ENCODE measurements around the gene CD37.
"Not testable (repeated sequence)": the region's sequence is repeated elsewhere in the genome, so short reads cannot be mapped to it uniquely, and the experiment has no call there.

CD37 gene, protein sequence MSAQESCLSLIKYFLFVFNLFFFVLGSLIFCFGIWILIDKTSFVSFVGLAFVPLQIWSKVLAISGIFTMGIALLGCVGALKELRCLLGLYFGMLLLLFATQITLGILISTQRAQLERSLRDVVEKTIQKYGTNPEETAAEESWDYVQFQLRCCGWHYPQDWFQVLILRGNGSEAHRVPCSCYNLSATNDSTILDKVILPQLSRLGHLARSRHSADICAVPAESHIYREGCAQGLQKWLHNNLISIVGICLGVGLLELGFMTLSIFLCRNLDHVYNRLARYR

DNA sequence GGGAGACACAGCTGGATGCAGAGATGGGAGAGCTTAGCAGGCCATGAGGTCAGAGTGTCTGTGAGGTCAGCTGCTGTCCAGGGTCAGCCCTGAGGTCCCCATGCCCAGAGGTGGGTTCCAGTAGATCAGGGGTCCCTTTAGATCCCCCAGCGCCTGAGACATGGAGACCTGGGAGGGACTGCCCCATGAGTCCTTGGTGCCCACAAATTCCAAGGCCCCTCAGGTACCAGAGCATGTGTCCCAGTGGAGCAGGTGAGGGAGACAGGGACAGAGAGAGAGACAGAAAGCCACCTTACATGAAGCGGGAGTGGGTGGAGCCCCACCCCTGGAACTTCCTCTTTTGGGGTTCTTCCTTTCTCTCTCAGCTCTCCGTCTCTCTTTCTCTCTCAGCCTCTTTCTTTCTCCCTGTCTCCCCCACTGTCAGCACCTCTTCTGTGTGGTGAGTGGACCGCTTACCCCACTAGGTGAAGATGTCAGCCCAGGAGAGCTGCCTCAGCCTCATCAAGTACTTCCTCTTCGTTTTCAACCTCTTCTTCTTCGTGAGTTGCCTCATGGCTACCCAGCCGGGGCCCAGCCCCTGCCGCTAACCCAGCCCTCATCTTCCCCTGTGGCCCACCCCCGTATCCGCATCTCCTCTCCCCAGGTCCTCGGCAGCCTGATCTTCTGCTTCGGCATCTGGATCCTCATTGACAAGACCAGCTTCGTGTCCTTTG is at the start of gene CD37:
Gene CD37 (plus strand): TSS at position 336 of the 713 bp plus-strand sequence. CDS start 135 bp downstream, at position 471.
- peak; percentile 15 to 40 for DNase-seq (ENCODE audit: low read depth in 2 of 2)

DNA sequence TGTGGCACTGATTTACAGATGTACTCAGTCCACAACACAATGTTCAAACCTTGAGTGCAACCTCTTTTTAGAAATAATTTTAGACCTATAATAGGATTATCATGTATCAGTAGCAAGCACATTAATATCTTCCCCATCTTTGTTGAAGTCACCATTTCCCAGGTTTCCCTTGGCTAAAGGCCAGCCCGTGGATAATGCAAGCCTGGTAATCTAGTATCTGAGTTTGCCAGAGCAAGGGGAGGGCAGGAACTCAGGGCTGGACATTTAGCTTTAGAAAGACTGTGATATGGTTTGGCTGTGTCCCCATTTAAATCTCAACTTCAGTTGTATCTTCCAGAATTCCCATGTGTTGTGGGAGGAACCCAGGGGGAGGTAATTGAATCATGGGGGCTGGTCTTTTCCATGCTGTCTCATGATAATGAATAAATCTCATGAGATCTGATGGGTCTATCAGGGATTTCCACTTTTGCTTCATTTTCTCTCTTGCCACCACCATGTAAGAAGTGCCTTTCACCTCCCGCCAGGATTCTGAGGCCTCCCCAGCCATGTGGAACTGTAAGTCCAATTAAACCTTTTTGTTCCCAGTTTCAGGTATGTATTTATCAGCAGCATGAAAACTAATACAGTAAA is 48.0 kb upstream of the CD37 start:
- no peak for DNase-seq (ENCODE audit: low read depth in 2 of 2)

DNA sequence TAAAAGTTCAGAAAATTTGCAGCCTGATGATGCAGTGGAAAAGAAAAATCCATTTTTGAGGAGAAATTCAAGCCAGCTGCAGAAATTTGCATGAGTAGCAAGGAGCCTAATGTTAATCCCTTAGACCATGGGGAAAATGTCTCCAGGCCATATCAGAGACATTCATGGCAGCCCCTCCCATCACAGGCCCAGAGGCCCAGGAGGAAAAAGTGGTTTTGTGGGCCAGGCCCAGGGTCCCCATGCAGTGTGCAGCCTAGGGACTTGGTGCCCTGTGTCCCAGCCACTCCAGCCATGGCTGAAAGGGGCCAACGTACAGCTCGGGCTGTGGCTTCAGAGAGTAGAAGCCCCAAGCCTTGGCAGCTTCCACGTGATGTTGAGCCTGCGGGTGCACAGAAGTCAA is 47.0 kb upstream of the CD37 start:
- not testable (repeated sequence) for DNase-seq (ENCODE audit: low read depth in 2 of 2)

DNA sequence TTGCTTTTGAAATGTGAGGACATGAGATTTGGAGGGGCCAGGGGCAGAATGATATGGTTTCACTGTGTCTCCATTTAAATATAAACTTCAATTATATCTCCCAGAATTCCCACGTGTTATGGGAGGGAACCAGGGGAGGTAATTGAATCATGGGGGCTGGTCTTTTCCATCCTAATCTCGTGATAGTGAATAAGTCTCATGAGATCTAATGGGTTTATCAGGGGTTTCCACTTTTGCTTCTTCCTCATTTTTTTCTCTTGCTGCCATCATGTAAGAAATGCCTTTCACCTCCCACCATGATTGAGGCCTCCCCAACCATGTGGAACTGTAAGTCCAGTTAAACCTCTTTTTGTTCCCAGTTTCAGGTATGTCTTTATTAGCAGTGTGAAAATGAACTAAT is 45.9 kb upstream of the CD37 start:
- DNase-seq (ENCODE audit: low read depth in 2 of 2) = not testable (repeated sequence)

DNA sequence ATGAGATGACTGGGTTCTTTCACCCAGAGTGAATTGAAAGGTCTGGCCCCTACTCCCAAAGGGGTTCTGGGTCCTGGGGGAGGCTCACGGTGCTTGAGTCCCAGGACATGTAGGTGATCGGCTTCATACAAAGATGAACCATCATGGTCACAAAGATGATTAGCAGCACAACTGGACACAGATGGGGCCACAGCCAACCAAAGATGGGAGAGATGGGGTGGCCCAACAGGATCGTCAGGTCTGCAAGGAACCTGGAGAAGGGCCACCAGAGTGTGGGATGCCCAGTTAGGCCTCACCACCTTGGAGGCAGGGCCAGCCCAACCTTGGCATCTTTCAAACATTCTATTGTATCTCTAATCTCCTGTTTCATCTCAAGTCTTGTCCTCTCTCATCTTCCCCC is 44.7 kb upstream of the CD37 start:
- no peak for DNase-seq (ENCODE audit: low read depth in 2 of 2)

DNA sequence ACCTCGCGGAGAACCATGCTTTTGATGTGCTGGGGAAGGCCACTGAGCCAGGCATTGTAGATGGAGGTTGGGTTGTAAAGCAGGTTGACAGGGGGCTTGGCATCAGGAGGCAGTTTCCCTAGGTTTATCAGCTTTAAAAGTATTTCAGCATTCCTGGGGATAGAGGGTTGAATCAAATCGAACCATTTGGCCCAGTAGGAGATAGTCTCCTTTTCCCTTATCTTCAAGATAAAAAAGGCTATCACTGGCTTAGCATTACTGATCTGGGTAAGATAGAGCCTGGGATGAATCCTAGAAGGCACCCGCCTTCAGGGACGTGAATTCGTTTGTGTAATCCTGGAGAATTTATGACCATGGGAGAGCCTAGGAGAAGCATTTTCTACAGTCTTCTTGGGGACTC is 40.8 kb upstream of the CD37 start:
- DNase-seq (ENCODE audit: low read depth in 2 of 2) = no peak

DNA sequence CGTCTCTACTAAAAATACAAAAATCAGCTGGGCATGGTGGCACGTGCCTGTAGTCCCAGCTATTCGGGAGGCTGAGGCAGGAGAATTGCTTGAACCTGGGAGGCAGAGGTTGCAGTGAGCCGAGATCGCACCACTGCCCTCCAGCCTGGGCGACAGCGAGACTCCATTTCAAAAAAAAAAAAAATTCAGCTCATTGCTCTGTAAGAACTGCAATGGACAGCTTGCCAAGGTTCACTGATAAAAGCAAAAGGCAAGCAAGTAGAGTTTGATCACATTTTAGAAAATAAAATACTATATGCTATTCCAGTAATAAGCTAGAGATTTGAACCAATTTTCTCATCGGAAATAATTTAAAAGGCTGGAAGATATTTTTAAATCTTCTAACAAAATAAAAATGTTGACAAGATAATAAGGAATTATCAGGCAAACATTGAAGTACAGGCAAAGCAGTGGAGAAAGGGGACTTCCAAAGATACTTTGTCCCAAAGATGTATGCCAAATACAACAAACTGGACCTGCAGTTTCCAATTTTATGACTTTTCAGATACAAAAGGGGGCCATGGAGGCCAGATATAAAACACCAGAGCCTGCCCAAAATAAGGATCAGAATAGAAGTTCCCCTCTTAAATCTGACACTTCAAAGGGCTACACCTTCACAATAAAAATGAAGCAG is 39.9 kb upstream of the CD37 start:
- no peak for DNase-seq (ENCODE audit: low read depth in 2 of 2)

DNA sequence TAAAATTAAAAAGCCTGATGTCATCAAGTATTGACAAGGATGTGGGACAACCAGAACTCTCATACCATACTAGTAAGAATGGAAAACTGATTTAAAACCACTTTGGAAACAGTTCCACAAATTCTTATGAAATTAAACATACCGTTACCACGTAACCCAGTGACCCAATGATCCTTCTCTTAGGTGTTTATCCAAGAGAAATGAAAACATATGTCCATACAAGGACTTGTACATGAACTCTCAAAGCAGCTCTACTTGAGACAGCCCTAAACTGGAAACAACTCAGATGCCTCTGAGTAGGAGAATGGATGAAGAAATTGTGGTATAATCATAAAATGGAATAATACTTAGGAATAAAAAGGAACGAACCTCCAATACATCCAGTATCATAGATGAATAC is 37.8 kb upstream of the CD37 start:
- no peak for DNase-seq (ENCODE audit: low read depth in 2 of 2)

DNA sequence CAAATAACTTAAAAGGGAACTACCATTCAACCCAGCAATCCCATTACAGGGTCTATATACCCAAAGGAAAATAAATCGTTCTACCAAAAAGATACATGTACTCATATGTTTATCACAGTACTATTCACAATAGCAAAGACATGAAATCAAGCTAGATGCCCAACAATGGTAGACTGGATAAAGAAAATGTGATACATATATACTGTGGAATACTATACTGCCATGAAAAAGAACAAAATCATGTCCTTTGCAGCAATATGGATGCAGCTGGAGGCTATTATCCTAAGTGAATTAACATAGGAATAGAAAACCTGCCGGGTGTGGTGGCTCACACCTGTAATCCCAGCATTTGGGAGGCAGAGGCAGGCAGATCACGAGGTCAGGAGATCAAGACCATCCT is 36.6 kb upstream of the CD37 start:
- DNase-seq (ENCODE audit: low read depth in 2 of 2) = not testable (repeated sequence)

DNA sequence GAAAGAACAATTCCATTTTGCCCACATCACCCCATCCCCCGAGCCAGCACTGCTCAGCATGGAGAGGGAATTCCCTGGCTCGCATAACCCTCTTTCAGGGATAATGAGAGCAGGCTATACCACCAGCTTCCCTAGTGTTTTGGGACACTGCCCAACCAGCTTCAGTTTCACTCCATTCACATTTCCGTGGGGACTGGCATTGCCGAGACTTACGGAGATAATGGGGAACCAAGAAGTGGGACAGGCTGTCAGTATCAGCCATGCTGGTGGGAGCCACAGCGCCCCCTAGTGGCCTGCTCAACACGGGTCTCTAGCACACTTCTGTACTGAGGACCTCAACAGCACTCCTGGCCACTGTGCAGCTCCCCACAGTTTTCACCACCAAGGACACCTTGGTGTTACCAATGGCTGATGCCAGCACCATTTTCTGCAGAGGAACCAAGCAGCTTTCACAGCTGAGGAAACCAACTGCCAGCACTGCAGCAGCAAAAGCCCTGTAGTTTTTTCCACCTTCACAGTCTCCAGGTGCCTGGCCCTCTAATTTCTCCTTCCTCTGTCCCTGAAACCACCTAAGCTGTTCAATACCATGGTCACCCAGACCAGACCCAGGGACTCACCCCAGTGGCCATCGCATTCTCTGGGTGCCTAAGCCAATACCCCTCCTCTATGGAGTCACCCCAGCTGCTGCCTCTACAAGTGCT is 33.9 kb upstream of the CD37 start:
- peak; percentile 71 to 75 for DNase-seq (ENCODE audit: low read depth in 2 of 2)

DNA sequence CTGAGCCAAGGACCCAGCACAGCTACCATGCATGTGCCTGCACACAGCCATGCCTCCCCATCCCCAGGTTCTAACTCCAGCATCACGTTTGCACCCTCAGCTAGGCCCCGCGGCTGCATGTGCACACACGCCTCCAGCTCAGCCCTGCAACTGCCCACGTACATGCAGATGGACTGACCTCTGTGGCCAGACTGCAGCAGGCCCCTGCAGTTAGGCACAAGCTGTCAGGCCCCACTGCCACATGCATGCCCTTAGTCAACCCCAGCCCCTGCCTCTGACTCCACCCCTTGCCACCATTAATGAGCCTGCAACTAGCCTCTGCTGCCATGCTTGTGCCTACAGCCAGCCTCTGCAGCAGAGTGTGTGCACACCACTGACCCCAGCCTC is 33.3 kb upstream of the CD37 start:
- DNase-seq (ENCODE audit: low read depth in 2 of 2) = no peak

DNA sequence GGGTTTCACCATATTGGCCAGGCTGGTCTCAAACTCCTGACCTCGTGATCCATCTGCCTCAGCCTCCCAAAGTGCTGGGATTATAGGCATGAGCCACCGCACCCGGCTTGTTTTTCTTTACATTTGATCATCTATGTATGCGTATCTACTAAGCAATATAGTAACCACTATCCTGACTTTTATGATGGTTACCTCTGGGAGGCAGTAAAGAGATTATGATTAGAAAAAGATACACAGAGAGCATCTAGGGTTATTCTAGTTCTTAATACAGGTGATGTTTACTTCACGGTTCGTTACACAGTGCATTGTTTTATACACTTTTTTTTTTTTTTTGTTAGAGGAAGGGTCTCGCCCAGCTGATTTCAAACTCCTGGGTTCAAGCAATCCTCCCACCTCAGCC is 28.5 kb upstream of the CD37 start:
- DNase-seq (ENCODE audit: low read depth in 2 of 2) = not testable (repeated sequence)

DNA sequence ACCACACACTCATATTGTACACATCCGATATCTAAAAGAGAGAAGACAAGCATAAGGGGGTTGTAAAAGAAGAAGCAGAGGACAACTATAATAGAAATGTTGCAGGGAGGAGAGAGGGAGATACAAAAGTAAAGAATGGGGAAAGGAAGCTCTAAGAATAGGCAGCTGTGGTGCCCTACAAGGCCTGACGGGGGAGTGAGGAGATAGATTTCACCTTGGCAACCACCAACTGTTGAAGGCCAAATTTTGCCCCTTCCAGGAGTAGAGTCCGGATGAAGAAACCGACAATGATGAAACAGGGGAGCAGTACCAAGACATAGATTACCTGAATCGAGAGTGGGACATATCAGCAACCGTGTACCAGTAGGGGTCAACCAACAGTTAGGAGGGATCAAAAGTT is 26.1 kb upstream of the CD37 start:
- no peak for DNase-seq (ENCODE audit: low read depth in 2 of 2)

DNA sequence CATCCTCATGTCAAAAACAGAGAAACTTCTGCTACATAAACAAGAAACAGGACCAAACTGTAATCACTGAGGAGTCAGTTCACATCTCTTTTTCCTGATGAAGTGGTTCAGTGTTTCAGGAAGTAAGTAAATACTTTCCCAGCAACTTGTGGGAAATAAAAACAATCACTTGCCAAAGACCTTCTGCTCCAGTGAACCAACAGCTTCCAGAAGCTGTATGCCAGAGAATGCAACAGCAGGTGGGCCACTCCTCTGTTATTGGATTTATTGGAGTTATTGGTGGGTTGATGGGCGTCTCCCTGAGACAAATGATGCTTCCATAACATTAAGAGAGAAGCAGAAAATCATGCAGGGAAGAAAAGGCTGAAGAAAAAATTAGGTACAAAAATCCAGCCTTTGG is 20.1 kb upstream of the CD37 start:
- no peak for DNase-seq (ENCODE audit: low read depth in 2 of 2)

DNA sequence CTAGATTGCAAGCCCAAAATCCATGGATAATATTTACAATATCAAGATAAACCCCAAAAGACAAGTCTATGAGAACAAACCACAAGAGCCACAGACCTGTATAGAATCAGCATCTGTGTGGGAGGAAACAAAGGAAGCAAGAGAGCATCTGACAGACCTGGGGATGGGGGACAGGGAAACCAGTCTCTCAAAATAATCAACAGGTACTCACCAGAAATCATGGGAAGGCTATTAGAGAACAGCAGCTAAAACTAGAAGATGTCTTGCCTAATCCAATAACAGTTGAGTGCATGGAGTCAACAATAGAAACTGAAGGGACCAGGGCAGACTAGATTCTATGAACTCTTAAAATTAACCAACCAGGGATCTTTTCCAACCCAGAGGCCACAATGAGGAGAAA is 18.9 kb upstream of the CD37 start:
- no peak for DNase-seq (ENCODE audit: low read depth in 2 of 2)

DNA sequence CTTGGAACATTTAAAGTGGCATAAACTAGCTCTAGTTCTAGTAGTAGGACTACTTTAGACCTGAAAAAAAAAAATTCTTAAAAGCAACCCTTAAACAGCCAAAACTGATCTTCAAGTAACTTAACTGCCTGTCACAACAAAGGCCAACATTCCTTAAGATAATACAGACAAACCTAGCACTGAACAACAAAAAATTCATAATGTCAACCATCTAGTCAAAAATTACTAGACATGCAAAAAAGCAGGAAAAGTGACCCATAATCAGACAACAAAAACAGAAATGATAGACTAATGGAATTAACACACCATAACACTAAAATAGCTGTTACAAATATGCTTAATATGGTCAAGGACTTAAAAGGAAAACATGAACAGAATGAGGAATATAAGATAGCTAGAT is 16.9 kb upstream of the CD37 start:
- no peak for DNase-seq (ENCODE audit: low read depth in 2 of 2)

DNA sequence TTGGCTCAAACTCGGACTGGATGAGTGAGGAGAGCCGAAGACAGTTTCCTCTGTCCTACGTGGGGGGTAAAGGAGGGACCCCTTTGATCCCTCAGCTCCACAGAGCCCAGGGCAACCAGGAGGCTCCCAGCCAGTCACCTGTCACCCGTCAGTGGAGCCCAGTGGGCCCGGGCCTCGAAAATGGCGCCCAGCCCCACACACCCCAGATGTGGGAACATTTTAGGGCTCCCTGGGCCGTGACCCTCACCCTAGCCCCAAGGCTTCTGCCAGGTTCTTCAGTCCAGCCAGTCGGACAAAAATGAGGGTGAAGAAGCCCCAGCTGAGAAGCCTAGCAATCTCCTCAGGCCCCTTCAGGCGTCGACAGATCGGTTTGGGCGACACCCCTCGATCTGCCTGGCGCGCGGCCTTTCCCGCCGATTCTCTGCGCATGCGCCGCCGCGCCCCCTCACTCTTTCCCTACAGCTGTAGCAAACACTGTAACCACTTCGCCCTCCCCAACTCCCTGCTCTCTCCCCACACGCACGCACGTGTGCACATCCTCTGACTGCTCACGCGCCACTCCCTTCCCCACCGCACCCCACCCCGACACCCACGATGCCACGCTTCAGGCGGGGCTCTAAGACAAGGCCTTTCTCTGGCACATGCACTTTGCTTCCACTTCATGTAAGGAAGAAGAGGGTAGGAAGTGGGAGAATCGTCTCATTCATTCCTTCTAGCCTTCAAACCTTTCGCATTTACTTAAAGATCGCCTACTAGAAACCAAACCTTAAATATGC is 10.2 kb upstream of the CD37 start, which contains the start of gene SLC6A16:
Gene SLC6A16 (minus strand): TSS at position 391 of the 776 bp plus-strand sequence. CDS start 13,844 bp downstream, outside the sequence.
- DNase-seq (ENCODE audit: low read depth in 2 of 2) = no peak

DNA sequence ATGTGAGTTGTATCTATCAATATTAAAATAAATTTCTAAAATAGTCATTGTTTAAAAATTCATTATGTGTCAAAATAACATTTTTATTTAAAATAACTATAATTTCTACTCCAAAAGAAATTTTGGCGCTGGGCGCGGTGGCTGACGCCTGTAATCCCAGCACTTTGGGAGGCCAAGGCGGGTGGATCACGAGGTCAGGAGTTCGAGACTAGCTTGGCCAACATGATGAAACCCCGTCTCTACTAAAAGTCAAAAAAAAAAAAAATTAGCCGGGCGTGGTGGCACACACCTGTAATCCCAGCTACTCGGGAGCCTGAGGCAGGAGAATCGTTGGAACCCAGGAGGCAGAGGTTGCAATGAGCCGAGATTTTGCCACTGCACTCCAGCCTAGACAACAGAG is 9.4 kb upstream of the CD37 start:
- DNase-seq (ENCODE audit: low read depth in 2 of 2) = not testable (repeated sequence)

DNA sequence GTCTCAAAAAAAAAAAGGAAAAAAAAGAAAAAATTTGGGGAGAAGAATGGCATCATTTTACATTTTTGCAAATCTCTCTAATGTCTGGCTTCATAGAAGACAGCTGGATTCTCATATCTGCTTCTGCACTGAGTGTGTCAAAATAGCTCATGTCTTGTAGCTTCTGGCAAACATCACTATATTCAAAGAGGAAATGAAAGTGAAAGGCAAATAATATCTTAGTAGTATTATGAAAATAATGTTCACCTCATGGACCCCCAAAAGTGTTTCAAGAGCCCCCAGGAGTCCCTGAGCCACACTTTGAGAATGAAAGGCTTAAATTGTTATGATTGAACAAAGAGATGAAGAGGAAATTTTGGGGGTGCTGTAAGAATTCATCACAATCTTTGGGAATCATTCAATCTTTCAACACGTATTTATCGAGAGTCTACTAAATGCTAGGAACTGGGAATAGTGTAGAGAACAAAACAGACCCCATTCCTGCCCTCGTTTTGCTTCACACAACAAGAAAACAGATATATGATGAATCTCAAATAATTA is 9.0 kb upstream of the CD37 start:
- no peak for DNase-seq (ENCODE audit: low read depth in 2 of 2)

DNA sequence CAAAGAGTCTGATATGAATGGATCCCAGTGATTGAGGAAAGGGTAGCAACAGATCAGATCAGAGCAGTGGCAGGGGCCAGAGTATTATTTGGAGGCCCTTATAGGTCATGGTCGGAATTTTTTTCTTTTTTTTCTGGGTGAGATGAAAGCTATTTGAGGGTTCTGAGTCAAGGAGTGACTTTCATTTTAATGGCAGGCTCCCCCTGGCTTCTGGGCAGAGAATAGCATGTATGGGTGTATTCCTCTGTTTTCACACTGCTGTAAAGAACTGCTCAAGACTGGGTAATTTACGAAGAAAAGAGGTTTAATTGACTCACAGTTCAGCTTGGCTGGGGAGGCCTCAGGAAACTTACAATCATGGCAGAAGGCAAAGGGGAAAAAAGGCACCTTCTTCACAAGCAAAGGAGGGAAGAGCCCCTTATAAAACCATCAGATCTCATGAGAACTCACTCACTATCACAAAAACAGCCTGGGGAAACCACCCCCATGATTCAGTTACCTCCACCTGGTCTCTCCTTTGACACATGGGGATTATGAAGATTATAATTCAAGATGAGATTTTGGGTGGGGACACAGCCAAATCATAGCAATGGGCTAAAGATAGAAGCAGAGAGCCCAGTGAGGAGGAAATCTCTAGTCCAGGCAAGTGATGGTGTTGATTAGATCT is 7.2 kb upstream of the CD37 start:
- no peak for DNase-seq (ENCODE audit: low read depth in 2 of 2)

Measured in stimulated activated CD4-positive, alpha-beta T cell treated with anti-CD3 and anti-CD28 coated beads, Interleukin-15, amount 100 ng/mL, for 48 hours (primary cell).